GM10266 (cell line): ENCODE measurements around the gene DCLK3.

Source experiments
- DNase-seq: peaks from one replicate; pipeline ENCODE4 v3.0.0; 2012; ENCODE audit errors: extremely low spot score
- TF ChIP-seq, protein P1 (sequence below): IDR thresholded peaks from 2 replicates; pipeline ENCODE4 v1.5.1; 2012; ENCODE audit warnings: mild to moderate bottlenecking, low read depth; ENCODE audit not compliant: control insufficient read depth, insufficient read depth; ENCODE audit errors: missing control alignments

DCLK3 gene

GRCh38 chr3:36709826-36710365 lies 54.5 kb downstream of the DCLK3 start:
- TF ChIP-seq, protein P1, sequence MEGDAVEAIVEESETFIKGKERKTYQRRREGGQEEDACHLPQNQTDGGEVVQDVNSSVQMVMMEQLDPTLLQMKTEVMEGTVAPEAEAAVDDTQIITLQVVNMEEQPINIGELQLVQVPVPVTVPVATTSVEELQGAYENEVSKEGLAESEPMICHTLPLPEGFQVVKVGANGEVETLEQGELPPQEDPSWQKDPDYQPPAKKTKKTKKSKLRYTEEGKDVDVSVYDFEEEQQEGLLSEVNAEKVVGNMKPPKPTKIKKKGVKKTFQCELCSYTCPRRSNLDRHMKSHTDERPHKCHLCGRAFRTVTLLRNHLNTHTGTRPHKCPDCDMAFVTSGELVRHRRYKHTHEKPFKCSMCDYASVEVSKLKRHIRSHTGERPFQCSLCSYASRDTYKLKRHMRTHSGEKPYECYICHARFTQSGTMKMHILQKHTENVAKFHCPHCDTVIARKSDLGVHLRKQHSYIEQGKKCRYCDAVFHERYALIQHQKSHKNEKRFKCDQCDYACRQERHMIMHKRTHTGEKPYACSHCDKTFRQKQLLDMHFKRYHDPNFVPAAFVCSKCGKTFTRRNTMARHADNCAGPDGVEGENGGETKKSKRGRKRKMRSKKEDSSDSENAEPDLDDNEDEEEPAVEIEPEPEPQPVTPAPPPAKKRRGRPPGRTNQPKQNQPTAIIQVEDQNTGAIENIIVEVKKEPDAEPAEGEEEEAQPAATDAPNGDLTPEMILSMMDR: no peak
- no peak for DNase-seq

- TF ChIP-seq, protein P1: no peak
- no peak for DNase-seq
Observed at GRCh38 chr3:36709281-36709680, 55.1 kb downstream of the DCLK3 start.

- TF ChIP-seq, protein P1: peak; percentile 30
- no peak for DNase-seq
Observed at GRCh38 chr3:36707623-36708409, 56.5 kb downstream of the DCLK3 start.

GRCh38 chr3:36705015-36705414 lies 59.3 kb downstream of the DCLK3 start:
- TF ChIP-seq, protein P1: no peak
- no peak for DNase-seq

DNA sequence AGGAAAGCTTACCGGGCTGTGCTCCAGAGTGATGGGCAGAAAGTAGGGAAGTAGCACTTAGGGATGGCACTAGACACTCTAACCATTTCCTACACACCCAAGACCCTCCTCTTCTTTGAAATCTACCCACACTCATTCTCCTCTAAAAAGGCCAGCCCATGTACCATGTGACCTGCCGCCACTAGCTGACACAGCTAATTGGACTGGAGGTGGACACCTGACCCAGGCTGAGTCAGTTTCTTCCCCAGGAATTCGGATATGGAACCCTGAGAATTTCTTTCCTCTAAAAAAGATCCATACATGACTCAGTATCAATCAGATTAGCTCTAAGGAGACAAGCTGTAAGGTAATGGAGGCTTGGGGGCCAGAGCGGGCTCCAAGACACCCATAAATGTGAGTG lies 60.1 kb downstream of the DCLK3 start:
- DNase-seq: no peak
- TF ChIP-seq, protein P1: no peak

DNA sequence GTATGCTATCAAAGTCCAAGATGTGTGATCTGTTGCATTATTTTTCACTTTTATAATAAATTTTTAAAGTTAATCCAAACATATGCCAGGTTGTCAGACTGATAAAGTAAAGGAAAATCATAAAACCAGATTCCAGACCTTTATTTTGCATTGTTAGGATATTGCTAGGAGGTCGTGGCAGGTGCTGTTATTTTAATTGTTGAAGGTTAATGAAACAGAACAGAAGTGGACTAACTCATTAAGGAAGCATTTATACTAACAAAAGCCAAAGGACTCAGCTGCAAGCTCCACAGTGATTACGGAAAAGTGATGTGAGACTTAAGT lies 63.1 kb downstream of the DCLK3 start:
- no peak for DNase-seq
- TF ChIP-seq, protein P1: no peak

DNA sequence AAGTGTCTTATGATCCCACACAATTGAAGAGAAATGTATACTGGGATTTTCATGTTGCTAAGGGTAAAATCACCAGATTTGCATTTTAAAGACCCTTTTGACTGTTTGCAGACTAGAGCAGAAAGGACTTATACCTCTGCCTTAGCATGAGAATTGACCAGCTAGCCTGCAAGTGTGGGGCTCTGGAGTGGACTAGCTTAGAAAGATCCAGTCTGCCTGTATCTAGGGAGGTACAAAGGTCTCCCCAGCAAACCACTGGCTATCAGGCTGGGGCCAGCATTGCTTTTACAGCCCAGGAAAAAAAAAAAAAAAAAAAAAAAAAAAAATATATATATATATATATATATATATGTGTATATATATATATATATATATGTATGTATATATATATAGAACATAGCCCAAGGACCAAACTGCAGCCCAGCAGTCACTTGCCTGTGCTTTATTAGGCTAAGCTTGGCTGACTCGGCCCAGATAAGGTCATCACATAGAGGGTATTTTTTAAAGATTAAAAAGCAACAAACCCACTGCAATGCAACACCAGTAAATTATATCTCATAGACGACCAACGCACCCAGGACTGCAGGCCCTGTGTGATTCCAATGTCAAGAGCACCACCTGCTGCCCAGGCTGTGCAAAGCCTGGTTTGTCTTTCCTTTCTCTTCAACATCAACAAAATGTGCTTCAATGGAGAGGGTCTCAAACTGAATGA lies 63.7 kb downstream of the DCLK3 start:
- TF ChIP-seq, protein P1: peak; percentile 84

More for the DNA sequence above, 63.7 kb downstream of the DCLK3 start:
- DNase-seq: peak; percentile 38
